Activated CD8-positive, alpha-beta memory T cell treated with anti-CD3 and anti-CD28 coated beads for 48 hours (primary cell): Measurements from ENCODE around the gene SSBP3.
"Not testable (repeated sequence)": the region's sequence is repeated elsewhere in the genome, so short reads cannot be mapped to it uniquely, and the experiment has no call there.

Experiments used
- DNase-seq, 3 experiments: peaks; one replicate each; pipeline ENCODE4 v3.0.0-alpha.2; 2020; ENCODE audit warnings: low read depth in 2 of 3, low spot score in 2 of 3

Gene SSBP3

DNA sequence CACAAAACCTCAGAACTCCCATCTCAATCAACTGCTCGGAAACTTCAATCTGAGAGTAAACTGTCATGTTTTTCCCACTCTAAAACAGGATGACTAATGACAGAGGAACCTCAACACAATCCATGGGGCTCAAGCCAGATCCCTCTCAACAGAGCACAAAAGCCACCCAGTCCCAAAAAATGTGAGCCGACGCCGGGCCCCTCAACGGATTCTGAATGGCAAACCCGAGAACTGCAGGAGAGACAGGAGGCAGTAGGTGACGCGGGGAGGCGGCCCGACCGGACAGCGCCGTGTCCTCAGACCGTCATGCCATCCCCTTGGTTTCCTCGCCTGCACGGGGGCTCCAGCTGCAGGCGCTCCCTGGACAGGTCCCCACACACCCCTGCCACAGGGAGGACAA lies 53.4 kb downstream of the SSBP3 start:
- DNase-seq: no peak

DNA sequence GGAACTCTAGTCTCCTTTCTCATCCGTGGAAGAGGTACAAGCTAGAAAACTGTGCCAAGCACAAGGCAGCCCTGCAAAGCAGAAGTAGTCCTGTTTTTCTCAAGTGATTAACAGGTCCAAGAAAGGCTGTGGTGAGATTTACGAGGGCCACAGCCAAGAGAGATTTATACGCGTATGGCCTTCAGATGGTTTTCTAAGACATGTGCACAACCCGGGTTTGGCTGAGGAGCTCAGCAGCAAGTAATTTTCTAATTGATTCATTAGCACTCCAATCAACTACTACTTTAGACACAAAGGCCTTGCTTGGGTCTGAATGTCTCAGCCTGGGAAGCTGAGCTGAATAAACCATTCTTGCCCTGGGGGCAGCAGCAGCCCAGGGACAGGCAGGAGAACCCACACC lies 55.8 kb downstream of the SSBP3 start:
- DNase-seq: no peak

DNA sequence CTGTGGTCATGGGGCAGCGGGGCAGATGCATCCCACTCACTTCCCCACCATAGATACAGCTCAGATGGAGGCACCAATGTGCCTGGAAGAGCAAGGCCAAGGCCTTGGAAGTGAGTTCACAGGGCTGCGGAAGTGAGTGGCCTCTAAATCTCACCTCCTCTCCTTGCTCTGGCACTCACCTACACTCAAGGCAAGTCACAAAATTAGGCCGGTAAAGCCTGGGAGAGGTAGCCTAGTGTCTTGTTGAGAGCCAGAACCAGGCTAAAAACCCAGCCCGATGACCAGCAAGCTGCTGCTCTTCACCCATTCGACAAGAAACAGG lies 57.5 kb downstream of the SSBP3 start:
- DNase-seq: no peak

DNA sequence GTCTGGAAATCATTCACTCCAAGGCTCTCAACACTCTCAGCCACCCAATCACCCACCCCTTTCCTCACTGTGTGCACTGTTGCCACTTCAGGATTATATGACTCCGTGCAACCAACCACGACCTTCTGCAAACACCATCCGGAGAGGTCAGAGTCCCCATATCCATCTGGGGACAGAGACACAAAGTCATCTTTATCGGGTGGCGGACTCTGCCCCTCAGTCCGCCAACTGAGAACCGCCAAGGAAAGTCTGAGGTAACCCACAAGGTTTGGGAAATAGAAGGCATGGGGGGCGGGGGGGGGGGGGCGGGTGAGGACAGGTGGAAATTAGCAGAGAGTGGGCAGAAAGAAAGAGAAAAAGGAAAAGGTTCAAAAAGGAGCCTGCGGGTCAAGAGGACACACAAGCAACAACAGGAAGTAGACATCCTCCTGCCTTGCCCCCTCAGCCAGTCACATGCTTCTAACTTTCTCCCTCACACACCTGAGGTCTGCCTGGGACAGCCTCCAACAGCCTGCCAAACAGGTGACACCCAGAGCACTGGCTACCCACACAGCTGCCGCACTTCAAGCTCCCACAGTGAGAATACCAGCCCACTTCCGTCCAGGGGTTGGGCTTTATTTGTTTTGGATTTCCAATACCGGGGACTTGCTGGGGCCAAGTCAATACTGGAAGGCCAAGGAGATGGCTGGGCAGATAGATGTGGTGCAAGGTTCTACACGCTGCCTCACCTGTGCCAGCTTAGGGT lies 58.1 kb downstream of the SSBP3 start:
- DNase-seq: no peak

DNA sequence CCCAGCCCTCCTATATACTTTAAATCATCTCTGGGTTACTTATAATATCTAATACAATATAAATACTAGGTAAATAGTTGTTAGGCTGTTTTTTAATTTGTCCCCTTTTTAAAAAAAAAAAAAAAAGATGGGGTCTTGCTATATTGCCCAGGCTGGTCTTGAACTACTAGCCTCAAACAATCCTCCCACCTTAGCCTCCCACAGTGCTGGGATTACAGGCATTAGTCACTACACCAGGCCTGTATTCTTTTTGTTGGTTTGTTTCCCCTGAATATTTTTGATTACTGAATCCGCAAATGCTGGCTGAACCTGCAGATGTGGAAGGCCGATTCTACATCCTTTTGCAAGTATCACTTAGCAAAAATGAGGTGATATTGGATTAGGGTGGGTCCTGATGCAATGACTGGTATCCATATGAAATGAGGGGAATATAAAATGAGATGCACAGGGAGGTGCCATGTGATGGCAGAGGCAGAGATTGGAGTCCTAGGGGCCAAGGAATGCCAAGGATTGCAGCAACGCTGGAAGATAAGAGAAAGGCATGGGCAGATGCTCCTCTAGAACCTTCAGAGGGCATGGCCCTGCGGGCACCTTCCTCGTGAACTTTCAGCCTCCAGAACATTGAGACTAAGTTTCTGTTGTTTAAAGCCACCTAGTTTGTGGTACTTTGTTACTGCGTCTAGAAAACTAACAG lies 58.8 kb downstream of the SSBP3 start:
- DNase-seq: no peak

DNA sequence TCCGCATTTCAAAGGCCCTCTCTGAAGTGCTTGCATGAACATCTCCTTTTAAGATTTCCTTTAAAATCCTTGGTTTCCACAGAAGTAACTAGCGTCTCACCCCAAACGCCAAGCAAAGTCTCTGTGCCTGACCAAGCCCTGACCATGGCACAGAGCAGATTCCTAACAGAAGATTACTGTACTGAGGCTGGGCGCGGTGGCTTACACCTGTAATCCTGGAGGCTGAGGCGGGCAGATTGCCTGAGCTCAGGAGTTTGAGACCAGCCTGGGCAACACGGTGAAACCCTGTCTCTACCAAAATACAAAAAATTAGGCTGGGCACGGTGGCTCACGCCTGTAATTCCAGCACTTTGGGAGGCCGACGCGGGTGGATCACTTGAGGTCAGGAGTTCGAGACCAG lies 60.6 kb downstream of the SSBP3 start:
- DNase-seq: not testable (repeated sequence)

DNA sequence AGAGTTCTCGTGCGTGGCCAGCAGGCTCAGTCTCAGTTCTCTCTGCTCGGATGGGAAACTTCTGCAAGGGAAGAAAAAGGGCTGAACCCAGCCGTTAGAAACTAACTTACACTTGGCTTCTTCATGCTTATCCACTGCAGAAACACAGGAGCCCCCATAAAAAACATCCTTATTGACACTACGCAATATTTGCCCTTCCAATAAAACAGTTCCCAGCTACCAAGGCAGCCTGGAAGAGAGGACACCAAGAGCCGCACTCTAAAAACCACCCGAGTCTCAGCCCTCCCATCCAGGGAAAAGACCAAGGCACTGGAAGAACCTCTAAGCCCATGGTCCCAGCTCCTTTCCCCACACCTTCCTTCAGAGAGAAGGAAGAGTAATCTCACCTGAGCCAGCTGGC lies 61.1 kb downstream of the SSBP3 start:
- no peak for DNase-seq

DNA sequence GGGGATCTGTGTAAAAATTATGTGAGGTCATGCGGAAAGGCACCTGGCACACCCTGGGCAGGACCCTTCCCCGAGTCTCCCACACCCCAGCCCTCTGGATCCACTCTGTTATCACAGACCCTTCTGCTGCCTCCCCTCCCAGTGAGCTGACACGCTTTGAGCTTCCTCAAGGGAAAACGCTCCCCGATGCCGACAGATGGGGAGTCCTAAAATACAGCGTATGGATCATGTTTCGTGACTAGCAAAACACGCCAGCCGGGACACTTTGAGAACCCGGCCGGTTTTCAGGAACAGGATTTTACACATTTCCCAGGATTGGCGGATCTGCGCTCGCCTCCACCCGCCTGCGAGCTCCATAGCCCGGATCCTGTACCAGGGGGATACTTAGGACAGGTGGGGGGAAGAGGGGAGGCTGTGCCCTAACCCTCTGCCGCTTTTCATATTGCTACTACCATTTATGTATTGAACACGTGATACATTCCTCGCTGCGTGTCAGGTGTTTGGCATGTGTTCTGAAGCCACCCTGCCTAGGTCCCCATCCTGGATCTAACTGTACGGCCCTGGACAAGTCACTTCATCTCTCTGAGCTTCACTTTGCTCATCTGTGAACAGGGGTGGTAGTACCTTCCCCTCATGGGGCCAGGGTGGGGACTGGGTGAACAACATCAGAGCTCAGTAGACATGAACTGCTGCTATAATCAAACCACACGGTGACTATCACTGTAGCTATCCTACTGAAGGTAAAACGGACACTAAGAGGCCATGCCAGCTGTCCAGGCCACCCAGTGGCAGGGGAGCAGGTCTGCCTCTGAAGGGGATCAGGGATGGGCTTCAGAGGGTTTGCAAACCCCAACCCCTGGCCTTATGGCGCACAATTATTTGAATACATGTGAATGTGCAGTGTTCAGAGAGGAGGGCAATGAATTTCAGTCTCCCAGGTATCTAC lies 63.2 kb downstream of the SSBP3 start:
- no peak for DNase-seq

DNA sequence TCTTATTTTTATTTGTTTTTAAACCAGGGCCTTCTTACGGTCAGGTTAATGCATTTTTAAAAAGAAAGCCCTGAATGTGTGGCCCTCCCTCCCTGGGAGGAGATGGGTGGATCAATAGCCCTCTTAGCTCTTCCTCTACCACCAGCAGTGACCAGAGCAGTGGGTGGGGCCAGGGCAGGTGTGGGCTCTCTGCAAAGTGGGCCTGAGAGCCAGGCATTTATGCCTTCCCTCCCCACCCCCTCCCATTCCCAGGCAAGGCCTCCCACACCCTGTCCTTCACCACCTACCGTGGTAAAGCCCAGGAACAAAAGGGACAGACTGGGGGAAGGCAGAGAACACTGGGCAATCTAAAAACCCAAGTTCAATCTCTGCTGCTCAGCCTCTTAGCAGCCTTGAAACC lies 63.9 kb downstream of the SSBP3 start:
- no peak for DNase-seq

DNA sequence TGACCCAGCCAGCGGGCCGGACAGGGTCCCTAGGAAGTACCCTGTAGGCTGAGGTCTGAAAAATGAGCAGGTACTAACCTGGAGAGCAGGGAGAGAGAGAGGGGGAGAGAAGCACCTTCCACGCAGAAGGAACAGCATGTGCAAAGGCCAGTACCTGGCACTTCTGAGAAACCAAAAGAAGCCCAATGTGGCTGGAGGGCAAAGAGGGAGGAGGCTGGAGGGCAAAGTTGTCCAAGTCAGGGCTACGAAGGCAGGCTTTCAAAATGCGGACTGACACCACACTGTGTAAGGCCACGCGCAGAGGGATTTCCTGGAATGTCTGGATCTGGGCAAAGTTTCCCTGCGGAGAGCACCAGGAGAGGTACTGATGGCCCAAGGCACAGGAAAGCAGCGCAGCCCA lies 64.4 kb downstream of the SSBP3 start:
- no peak for DNase-seq

DNA sequence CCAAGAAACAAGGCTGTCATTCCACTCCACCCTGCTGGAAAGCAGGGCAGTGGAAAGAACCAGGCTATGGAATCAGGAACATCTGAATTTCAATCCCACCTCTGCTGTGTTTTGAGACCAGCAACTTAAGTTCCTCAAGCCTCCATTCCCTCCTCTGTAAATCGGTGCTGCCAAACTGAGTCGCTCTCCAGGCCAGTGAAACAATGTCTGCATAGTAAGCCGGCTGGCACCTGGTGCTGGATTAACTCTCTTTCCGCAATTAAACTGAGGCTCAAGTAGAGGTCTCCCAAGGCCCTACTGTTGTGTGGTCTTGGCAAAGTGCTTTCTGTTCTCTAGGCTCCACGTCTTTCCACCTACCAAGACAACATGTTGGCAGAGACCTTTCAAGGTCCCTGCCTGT lies 65.3 kb downstream of the SSBP3 start:
- DNase-seq: no peak

DNA sequence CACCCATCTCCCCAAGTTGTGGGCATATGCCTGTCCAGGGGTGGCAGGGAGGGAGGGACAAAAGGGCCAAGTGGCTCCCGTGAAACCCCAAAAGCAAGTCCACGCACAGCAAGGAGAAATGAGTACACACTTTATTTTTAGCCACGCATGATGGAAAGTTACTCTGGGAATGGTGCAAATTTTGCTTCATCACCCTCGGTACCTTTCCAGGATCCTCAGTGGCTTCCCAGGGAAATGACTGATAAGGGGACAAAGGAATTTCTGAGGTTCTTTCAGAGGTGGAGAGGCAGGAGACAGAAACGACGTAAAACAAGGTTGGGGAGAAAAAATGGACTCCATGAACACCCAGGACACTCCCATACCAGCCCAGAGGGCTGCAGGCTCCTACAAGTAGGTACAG lies 65.8 kb downstream of the SSBP3 start:
- no peak for DNase-seq

DNA sequence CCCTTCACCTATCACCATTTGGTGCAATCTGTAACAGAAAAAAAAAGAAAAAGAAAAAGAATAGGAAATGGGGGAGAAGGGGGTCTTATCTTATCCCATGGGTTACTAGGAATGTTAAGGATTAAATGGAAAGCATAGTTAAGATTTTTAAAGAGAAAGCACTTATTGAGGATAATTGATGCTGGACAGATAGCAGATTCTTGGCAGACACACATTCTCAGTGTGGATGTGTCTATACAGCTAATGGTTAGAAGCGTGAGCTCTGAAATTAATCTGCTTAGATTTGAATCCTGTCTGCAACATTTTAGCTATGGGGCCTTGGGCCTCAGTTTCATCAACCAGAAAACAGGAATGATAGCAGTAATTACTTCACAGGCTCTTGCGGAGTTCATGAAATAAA lies 67.1 kb downstream of the SSBP3 start:
- DNase-seq: no peak

DNA sequence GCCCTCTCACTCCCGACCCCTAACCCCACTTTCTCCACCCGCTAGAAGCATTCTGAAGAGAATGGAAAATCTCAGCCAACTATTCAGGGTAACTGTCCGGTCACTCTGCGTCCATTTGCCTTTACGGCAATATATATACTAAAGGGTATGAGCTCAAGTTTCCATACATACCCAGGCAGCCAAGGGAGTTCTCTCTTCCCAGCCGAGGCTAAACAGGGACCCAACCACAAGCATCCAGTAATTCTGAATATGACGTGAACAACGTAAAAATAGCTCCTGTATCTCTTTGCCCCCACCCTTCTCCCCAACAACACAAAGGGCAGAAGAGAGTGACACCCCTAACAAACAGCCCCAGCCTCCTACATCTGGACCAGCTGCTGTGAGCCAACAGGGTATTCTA lies 67.7 kb downstream of the SSBP3 start:
- no peak for DNase-seq

DNA sequence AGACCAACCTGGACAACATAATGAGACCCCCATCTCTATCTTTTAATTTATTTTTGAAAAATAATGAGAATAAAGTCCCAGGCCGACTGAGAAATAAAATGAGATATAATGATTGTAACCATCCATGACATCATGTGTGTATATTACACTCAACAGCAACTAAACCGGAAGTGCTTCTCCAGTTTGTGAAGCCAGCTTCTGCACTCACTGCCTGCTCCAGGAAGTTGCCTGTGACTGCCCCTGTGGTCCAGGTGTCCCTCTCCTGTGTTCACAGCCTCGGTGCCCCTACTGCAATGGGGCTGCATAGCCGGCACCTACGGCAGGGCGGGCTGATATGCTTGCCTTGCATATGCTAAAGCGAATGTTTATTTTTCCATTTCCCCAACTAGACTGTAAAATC lies 68.3 kb downstream of the SSBP3 start:
- DNase-seq: no peak

DNA sequence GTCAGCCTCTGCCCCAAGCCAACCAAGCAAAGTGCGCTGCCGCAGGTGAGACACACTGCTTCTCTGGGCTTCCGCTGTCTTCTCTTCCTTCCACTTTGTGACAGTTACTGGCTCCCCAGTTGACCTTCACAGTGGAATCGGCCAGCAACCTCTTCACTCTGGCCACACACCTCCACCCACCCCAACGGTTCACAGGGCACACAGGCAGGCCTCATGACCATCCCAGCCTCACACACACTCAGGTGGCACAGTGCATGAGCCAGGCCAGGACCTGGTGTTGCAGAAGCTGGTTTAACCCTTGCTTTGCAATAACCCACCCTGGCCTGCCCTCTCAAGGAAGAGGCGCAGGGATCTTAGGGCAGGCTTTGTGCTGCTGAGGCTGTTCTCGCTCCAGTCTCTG lies 69.2 kb downstream of the SSBP3 start:
- no peak for DNase-seq

DNA sequence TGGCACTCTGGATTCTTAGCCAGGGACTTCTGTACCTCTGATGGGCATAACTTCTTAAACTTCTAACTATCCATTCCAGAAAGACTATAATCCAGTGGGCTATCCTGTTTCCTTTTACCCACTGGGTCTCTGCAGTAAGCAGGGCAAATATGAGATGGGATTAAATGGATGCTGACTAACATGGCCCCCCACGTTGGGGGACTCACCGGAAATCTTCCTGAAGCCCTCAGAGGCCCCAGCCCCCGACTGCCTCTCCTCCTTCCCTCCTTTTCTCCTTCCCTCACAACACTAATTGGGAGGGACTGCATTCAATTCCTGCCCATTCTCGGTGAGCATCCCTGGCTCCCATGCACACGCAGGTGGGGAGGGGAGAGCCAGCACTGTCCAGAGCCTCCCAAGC lies 70.1 kb downstream of the SSBP3 start:
- DNase-seq: no peak

DNA sequence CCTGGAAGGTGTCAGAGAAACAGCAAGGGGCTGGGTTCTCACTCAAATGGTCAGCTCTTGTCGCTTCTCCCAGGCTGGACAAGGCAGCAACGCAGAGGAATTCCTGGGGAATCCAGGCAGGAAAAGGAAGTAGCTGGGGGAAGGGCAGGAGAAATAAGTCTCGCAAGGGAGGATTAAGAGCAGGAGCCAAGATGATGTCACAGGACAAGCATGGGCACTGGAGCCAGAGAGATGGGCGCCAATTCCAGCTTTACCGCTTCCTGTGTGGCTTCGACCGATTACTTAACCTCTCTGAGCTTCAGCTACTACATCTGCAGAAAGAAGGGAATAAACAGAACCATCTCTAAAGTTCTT lies 70.5 kb downstream of the SSBP3 start:
- no peak for DNase-seq

DNA sequence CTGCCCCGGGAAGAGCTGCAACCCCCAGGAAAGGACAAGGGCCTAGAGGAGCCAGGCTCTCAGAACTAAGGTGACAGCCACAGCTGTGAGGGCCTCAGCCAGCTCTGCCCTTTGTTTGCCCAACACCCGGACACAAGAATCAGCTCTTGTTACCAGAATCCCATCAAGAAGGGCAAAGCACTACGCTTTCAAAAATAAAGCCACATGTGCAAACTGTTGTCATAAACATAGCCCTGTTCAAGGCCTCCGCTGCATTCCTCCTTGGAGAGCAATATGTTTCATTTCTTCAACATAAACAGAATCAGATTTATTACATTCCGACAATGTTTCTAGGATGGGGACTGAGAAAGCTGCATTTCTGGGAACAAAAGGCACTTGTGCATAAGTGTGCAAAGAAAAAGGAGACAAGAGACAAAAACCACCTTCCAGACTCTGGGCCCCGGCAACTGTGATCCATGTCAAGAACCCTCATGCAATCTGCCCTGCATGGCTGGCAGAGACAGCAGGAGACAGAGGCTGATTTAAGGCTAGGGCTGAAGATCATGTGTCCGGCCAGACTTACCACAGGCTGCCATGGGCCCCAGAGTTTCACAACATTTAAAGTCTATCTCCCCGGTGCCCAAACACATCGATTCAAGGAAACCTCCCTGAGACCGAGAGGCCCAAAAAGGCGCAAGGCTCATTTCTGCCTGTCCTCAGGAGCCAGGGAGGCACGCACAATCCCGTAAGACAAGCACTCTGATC lies 71.0 kb downstream of the SSBP3 start:
- DNase-seq: no peak

DNA sequence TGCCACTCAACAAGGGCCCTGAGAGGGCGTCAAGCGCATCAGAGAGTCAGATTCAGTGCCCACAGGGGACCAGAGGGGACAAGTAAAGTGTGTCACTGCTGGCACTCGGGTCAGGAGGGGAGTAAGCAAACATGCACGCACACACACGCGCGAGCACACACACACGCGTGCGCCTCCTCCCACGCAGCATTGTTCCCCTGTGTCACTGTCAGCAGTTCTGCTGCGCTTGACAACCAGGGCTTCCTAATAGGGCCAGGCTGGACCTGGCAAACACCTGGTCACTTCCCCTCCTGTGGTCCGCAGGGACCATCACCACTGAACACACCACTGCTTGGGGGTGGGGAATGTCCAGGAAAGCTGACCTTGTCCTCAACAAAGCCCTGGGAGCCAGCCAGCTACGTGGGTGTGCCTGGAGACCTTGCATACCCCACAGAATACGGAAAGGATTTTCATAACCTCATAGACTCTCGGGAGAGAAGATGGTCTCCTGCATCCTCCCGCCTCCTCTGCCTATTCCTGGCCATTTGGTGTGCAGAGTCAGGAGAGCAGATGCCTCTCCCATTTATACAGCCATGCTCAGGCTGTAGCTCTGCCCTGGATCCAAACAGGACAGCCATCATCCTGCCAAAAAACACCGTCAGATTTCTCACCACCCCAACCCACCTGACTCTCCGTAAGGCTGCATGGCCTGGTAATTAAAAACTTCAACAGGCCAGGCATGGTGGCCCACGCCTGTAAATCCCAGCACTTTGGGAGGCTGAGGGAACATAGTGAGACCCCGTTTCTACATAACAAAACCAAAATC lies 73.2 kb downstream of the SSBP3 start:
- DNase-seq: no peak
